ENCODE data around the gene LHFPL2. TPM values are rescaled to one million over a fixed set of nuclear protein-coding genes. Genes with fewer than 3 reads are reported as not detected.
"Not testable (repeated sequence)": the region's sequence is repeated elsewhere in the genome, so short reads cannot be mapped to it uniquely, and the experiment has no call there.

LHFPL2 gene
- total and polyA plus RNA-seq, 10 donors: 4.8 to 14.6 (median 9.3) TPM

- TF ChIP-seq POLR2A (IDR thresholded peaks at IDR 0.05) (no peak), CTCF (IDR thresholded peaks at IDR 0.05 in 8 of 11, conservative IDR thresholded peaks at IDR 0.05 in 3 of 11) (no peak), POLR2AphosphoS5 (IDR thresholded peaks at IDR 0.05) (no peak)
- Histone ChIP-seq H3K36me3 (peaks cover 0 to 14% (median 2%) of the 10 kb centered on the region in 6 donors), H3K9me3 (peaks cover 0 to 6% (median 5%) of the 10 kb centered on the region in 8 donors), H3K4me3 (no peak overlapping the region), H3K4me1 (peaks cover 0 to 15% (median 6%) of the 10 kb centered on the region in 6 donors), H3K27ac (no peak overlapping the region), H3K27me3 (replicated peaks in 1 of 7) (peaks cover 0 to 6% (median 0%) of the 10 kb centered on the region in 7 donors)
- intact Hi-C loops (cut with DNase I; ENCODE audit: low total_unique reads): no loop called here
- WGBS, 5 donors: 77 to 100% (median 88%) methylated on average over 3 to 4 of the region's 4 CpGs
- no peak for DNase-seq
Measured at GRCh38 chr5:78624992-78625391, 23.6 kb downstream of the LHFPL2 start.

GRCh38 chr5:78624011-78624541 is 24.5 kb downstream of the LHFPL2 start:
- no peak overlapping the region for H3K4me3 ChIP-seq
- TF ChIP-seq CTCF (IDR thresholded peaks at IDR 0.05 in 8 of 11, conservative IDR thresholded peaks at IDR 0.05 in 3 of 11) (no peak), POLR2AphosphoS5 (IDR thresholded peaks at IDR 0.05) (no peak), POLR2A (IDR thresholded peaks at IDR 0.05) (no peak)
- intact Hi-C loops (cut with DNase I; ENCODE audit: low total_unique reads): no loop called here
- DNase-seq: no peak
- no peak overlapping the region for H3K27ac ChIP-seq
- peaks cover 0 to 14% (median 2%) of the 10 kb centered on the region in 6 donors for H3K36me3 ChIP-seq
- H3K27me3 ChIP-seq (replicated peaks in 1 of 7): peaks cover 0 to 6% (median 0%) of the 10 kb centered on the region in 7 donors
- H3K4me1 ChIP-seq: peaks cover 0 to 14% (median 6%) of the 10 kb centered on the region in 6 donors
- H3K9me3 ChIP-seq: peaks cover 0 to 6% (median 5%) of the 10 kb centered on the region in 8 donors
- 42 to 65% (median 51%) methylated on average over 2 of the region's 2 CpGs for WGBS, 5 donors

GRCh38 chr5:78622302-78622971 is 26.1 kb downstream of the LHFPL2 start:
- WGBS, 5 donors: 90 to 98% (median 96%) methylated on average over 3 of the region's 3 CpGs
- TF ChIP-seq POLR2A (IDR thresholded peaks at IDR 0.05) (no peak), POLR2AphosphoS5 (IDR thresholded peaks at IDR 0.05) (no peak), CTCF (IDR thresholded peaks at IDR 0.05 in 8 of 11, conservative IDR thresholded peaks at IDR 0.05 in 3 of 11) (no peak)
- H3K4me3 ChIP-seq: no peak overlapping the region
- H3K4me1 ChIP-seq: peaks cover 0 to 11% (median 1%) of the 10 kb centered on the region in 6 donors
- peaks cover 0 to 6% (median 0%) of the 10 kb centered on the region in 7 donors for H3K27me3 ChIP-seq (replicated peaks in 1 of 7)
- H3K9me3 ChIP-seq: peaks cover 0 to 6% (median 5%) of the 10 kb centered on the region in 8 donors
- H3K36me3 ChIP-seq: peaks cover 0 to 14% (median 2%) of the 10 kb centered on the region in 6 donors
- H3K27ac ChIP-seq: no peak overlapping the region
- intact Hi-C loops (cut with DNase I; ENCODE audit: low total_unique reads): no loop called here
- DNase-seq: no peak

- WGBS, 5 donors: 24 to 40% (median 35%) methylated on average over 3 of the region's 3 CpGs
- no peak overlapping the region for H3K4me3 ChIP-seq
- TF ChIP-seq CTCF (IDR thresholded peaks at IDR 0.05 in 8 of 11, conservative IDR thresholded peaks at IDR 0.05 in 3 of 11): no peak
- TF ChIP-seq POLR2AphosphoS5 (IDR thresholded peaks at IDR 0.05): no peak
- TF ChIP-seq POLR2A (IDR thresholded peaks at IDR 0.05): no peak
- DNase-seq: no peak
- peaks cover 0 to 11% (median 1%) of the 10 kb centered on the region in 6 donors for H3K4me1 ChIP-seq
- peaks cover 0 to 5% (median 0%) of the 10 kb centered on the region in 7 donors for H3K27me3 ChIP-seq (replicated peaks in 1 of 7)
- peaks cover 0 to 12% (median 2%) of the 10 kb centered on the region in 6 donors for H3K36me3 ChIP-seq
- intact Hi-C loops (cut with DNase I; ENCODE audit: low total_unique reads): no loop called here
- peaks cover 0 to 6% (median 5%) of the 10 kb centered on the region in 8 donors for H3K9me3 ChIP-seq
- H3K27ac ChIP-seq: no peak overlapping the region
Measured at GRCh38 chr5:78621291-78621738, 27.3 kb downstream of the LHFPL2 start.

GRCh38 chr5:78620119-78620518 is 28.5 kb downstream of the LHFPL2 start:
- H3K27me3 ChIP-seq (replicated peaks in 1 of 7); H3K27ac ChIP-seq; H3K4me1 ChIP-seq; H3K9me3 ChIP-seq; H3K4me3 ChIP-seq; H3K36me3 ChIP-seq; DNase-seq; intact Hi-C loops (cut with DNase I; ENCODE audit: low total_unique reads): not testable (repeated sequence)
- 94 to 98% (median 98%) methylated on average over 4 of the region's 4 CpGs for WGBS, 5 donors

All from spleen (tissue), 11 donors.